Measurements from ENCODE around the gene SLC35E2B.

DNA sequence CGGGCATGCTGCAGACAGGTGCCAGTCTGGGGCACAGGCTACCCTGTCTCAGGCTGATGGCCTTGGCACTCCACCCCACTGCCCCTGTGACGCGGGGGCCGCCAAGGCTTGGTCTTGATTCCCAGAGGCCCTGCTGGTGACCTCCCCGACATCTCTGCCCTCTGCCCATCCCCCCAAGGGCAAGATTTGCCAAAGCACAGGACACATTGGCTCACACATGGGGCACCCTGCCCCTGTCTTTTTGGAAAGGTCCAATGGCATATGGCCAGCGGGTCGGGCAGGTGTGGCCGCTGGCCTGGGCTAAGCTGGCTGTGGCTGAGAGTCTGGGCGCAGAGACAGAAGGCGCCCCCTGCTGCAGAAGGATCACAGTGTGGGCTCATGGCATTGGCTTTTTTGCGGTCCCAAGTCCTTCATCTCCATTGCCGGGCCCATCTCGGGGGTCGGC is 72.7 kb downstream of the SLC35E2B start:
- no peak for TF ChIP-seq POLR2A (IDR thresholded peaks at IDR 0.05; ENCODE audit: low read length)
- TF ChIP-seq, protein P1, sequence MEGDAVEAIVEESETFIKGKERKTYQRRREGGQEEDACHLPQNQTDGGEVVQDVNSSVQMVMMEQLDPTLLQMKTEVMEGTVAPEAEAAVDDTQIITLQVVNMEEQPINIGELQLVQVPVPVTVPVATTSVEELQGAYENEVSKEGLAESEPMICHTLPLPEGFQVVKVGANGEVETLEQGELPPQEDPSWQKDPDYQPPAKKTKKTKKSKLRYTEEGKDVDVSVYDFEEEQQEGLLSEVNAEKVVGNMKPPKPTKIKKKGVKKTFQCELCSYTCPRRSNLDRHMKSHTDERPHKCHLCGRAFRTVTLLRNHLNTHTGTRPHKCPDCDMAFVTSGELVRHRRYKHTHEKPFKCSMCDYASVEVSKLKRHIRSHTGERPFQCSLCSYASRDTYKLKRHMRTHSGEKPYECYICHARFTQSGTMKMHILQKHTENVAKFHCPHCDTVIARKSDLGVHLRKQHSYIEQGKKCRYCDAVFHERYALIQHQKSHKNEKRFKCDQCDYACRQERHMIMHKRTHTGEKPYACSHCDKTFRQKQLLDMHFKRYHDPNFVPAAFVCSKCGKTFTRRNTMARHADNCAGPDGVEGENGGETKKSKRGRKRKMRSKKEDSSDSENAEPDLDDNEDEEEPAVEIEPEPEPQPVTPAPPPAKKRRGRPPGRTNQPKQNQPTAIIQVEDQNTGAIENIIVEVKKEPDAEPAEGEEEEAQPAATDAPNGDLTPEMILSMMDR (IDR thresholded peaks at IDR 0.05): peak; percentile 20; the same call in 1 of the 3 replicates
- TF ChIP-seq RFX5 (IDR thresholded peaks at IDR 0.05): no peak
- TF ChIP-seq ESRRA (IDR thresholded peaks at IDR 0.05; ENCODE audit: borderline replicate concordance, low read length): no peak
- no peak for TF ChIP-seq CBX8 (IDR thresholded peaks at IDR 0.05)

Measured in A549 (cell line).